Measurements from ENCODE around the gene TMEM52. TPM values are rescaled to one million over a fixed set of nuclear protein-coding genes. Genes with fewer than 3 reads are reported as not detected.

Gene TMEM52
- total and polyA plus RNA-seq, 2 of the 13 experiments (the other 11 are each of a cell fraction or from before 2014, with no cell fraction given): 13.2 to 18.7 TPM

DNA sequence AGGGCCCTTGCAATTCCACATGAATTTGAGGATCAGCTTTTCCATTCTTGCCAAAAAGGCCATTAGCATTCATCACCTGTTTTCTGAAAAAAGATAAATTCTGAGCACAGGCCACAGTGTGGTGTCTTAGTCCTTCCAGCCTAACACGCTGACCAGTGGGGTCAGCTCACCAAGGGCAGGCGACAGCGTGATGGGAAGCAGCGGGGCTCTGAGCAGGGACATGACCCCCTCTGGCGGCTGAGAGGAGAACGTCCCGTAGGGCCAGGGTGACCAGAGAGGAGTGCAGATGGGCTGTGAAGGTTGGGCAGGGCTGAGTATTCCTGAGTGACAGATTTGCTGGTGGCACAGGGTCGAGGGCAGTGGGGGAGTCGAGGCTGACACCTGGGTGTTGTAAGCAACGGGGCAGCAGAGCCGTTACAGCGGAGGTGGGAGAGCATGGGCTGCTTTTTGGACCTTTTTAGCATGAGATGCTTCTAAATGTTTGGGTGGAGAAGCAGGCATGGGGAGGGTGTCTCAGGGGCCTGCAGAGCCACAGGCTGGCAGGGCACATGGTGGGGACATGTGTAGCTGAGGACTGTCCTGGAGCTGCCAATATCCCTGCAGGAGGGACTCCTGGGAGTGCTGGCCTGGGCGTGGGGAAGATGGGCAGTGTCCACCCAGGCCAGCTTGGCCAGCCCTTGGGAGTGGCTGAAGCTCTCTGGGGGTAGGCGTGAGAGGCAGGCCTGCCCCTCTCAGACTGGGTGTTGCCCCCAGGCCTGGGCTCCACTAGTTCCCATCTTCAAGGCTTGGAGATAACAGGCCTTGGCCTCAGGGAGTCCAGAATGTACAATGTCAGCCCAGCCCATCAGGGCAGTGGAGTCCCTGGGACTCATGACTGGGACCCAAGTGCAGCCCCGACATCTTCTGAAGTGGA, 12.6 kb downstream of the TMEM52 start (continued):
- TF ChIP-seq ZNF816 (CRISPR knock-in tag; IDR thresholded peaks at IDR 0.05; ENCODE audit: borderline replicate concordance): no peak
- TF ChIP-seq, protein P1, sequence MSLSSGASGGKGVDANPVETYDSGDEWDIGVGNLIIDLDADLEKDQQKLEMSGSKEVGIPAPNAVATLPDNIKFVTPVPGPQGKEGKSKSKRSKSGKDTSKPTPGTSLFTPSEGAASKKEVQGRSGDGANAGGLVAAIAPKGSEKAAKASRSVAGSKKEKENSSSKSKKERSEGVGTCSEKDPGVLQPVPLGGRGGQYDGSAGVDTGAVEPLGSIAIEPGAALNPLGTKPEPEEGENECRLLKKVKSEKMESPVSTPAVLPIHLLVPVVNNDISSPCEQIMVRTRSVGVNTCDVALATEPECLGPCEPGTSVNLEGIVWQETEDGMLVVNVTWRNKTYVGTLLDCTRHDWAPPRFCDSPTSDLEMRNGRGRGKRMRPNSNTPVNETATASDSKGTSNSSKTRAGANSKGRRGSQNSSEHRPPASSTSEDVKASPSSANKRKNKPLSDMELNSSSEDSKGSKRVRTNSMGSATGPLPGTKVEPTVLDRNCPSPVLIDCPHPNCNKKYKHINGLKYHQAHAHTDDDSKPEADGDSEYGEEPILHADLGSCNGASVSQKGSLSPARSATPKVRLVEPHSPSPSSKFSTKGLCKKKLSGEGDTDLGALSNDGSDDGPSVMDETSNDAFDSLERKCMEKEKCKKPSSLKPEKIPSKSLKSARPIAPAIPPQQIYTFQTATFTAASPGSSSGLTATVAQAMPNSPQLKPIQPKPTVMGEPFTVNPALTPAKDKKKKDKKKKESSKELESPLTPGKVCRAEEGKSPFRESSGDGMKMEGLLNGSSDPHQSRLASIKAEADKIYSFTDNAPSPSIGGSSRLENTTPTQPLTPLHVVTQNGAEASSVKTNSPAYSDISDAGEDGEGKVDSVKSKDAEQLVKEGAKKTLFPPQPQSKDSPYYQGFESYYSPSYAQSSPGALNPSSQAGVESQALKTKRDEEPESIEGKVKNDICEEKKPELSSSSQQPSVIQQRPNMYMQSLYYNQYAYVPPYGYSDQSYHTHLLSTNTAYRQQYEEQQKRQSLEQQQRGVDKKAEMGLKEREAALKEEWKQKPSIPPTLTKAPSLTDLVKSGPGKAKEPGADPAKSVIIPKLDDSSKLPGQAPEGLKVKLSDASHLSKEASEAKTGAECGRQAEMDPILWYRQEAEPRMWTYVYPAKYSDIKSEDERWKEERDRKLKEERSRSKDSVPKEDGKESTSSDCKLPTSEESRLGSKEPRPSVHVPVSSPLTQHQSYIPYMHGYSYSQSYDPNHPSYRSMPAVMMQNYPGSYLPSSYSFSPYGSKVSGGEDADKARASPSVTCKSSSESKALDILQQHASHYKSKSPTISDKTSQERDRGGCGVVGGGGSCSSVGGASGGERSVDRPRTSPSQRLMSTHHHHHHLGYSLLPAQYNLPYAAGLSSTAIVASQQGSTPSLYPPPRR (CRISPR knock-in tag; IDR thresholded peaks at IDR 0.05; ENCODE audit: borderline replicate concordance): no peak; the same call in 1 of the 2 replicates
- no peak for TF ChIP-seq MYNN (CRISPR knock-in tag; IDR thresholded peaks at IDR 0.05; ENCODE audit: low read depth)
- no peak for TF ChIP-seq CC2D1A (CRISPR knock-in tag; IDR thresholded peaks at IDR 0.05)
- TF ChIP-seq RFXAP (CRISPR knock-in tag; IDR thresholded peaks at IDR 0.05; ENCODE audit: borderline replicate concordance): no peak
- TF ChIP-seq ZFP82 (CRISPR knock-in tag; IDR thresholded peaks at IDR 0.05; ENCODE audit: borderline replicate concordance): no peak
- TF ChIP-seq TOPORS (CRISPR knock-in tag; IDR thresholded peaks at IDR 0.05): no peak
- no peak for TF ChIP-seq ZFAT (CRISPR knock-in tag; conservative IDR thresholded peaks at IDR 0.05)
- TF ChIP-seq, protein P2, sequence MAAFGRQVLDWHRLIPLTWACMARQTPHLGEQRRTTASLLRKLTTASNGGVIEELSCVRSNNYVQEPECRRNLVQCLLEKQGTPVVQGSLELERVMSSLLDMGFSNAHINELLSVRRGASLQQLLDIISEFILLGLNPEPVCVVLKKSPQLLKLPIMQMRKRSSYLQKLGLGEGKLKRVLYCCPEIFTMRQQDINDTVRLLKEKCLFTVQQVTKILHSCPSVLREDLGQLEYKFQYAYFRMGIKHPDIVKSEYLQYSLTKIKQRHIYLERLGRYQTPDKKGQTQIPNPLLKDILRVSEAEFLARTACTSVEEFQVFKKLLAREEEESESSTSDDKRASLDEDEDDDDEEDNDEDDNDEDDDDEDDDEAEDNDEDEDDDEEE (CRISPR knock-in tag; IDR thresholded peaks at IDR 0.05): no peak
- TF ChIP-seq EHMT2 (IDR thresholded peaks at IDR 0.05; ENCODE audit: borderline replicate concordance, low read depth, low read length): no peak
- TF ChIP-seq SMARCE1 (IDR thresholded peaks at IDR 0.05; ENCODE audit: borderline replicate concordance): no peak
- peak; percentile 67; the same call in 1 of the 2 replicates for TF ChIP-seq KDM3A (CRISPR knock-in tag; IDR thresholded peaks at IDR 0.05; ENCODE audit: low read depth)
- no peak for TF ChIP-seq THYN1 (CRISPR knock-in tag; IDR thresholded peaks at IDR 0.05; ENCODE audit: borderline replicate concordance, low read depth)
- peak; percentile 53; the same call in 1 of the 2 replicates for TF ChIP-seq ZFX (CRISPR knock-in tag; IDR thresholded peaks at IDR 0.05; ENCODE audit: low read depth)
- TF ChIP-seq ZNF205 (CRISPR knock-in tag; IDR thresholded peaks at IDR 0.05): 0 out of 2 replicates have a peak, but pooled peaks have one; percentile 58
- TF ChIP-seq, protein P3, sequence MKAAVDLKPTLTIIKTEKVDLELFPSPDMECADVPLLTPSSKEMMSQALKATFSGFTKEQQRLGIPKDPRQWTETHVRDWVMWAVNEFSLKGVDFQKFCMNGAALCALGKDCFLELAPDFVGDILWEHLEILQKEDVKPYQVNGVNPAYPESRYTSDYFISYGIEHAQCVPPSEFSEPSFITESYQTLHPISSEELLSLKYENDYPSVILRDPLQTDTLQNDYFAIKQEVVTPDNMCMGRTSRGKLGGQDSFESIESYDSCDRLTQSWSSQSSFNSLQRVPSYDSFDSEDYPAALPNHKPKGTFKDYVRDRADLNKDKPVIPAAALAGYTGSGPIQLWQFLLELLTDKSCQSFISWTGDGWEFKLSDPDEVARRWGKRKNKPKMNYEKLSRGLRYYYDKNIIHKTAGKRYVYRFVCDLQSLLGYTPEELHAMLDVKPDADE (CRISPR knock-in tag; IDR thresholded peaks at IDR 0.05): no peak
- TF ChIP-seq NCOA5 (CRISPR knock-in tag; IDR thresholded peaks at IDR 0.05): no peak
- no peak for TF ChIP-seq POLR2AphosphoS2 (IDR thresholded peaks at IDR 0.05; ENCODE audit: low read depth, low read length)
- TF ChIP-seq, protein P4, sequence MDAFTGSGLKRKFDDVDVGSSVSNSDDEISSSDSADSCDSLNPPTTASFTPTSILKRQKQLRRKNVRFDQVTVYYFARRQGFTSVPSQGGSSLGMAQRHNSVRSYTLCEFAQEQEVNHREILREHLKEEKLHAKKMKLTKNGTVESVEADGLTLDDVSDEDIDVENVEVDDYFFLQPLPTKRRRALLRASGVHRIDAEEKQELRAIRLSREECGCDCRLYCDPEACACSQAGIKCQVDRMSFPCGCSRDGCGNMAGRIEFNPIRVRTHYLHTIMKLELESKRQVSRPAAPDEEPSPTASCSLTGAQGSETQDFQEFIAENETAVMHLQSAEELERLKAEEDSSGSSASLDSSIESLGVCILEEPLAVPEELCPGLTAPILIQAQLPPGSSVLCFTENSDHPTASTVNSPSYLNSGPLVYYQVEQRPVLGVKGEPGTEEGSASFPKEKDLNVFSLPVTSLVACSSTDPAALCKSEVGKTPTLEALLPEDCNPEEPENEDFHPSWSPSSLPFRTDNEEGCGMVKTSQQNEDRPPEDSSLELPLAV (CRISPR knock-in tag; conservative IDR thresholded peaks at IDR 0.05; ENCODE audit: low read depth): no peak
- TF ChIP-seq FIP1L1 (IDR thresholded peaks at IDR 0.05; ENCODE audit: borderline replicate concordance, insufficient read depth, low read depth, low read length): no peak
